Transverse colon (tissue), 4 donors: ENCODE measurements around the gene SUN1. TPM values are rescaled to one million over a fixed set of nuclear protein-coding genes. Genes with fewer than 3 reads are reported as not detected.
"Not testable (repeated sequence)": the region's sequence is repeated elsewhere in the genome, so short reads cannot be mapped to it uniquely, and the experiment has no call there.

Source experiments
- DNase-seq: peaks from one replicate; pipeline ENCODE4 v3.0.0-alpha.2; 2019
- H3K27ac ChIP-seq, 4 donors: fragments of 200-600 bp; sonication (generic); 2 replicates each; pipeline ENCODE4 v1.5.1; 2016 to 2018; ENCODE audit warnings: inconsistent platforms in 4 of 4
- H3K27me3 ChIP-seq: fragments of 200-600 bp; sonication (generic); 2 replicates; pipeline ENCODE4 v1.5.1; 2017; ENCODE audit warnings: inconsistent platforms
- H3K36me3 ChIP-seq, 4 donors: fragments of 200-600 bp; sonication (generic); 2 replicates each; pipeline ENCODE4 v1.5.1; 2017 to 2019; ENCODE audit warnings: inconsistent platforms in 4 of 4
- H3K4me1 ChIP-seq, 4 donors: fragments of 200-600 bp; sonication (generic); 2 replicates each; pipeline ENCODE4 v1.5.1; 2017 to 2020; ENCODE audit warnings: inconsistent platforms in 4 of 4
- H3K4me3 ChIP-seq, 4 donors: fragments of 200-600 bp; sonication (generic); 1 replicate in 1 of 4; 2 replicates in 3 of 4; pipeline versions ENCODE4 v1.5.1 to v1.6.1; 2017 to 2019; ENCODE audit warnings: inconsistent platforms in 4 of 4
- H3K9me3 ChIP-seq, 2 donors: fragments of 200-600 bp; sonication (generic); 2 replicates each; pipeline ENCODE4 v1.5.1; 2017 to 2019; ENCODE audit warnings: inconsistent platforms in 2 of 2
- EP300 ChIP-seq: sonication (generic); formaldehyde crosslinking; IDR thresholded peaks from one replicate; pipeline ENCODE4 v1.6.1; 2017; ENCODE audit warnings: antibody characterized with exemption, low read depth
- POLR2A ChIP-seq: fragments of 450-650 bp; IDR thresholded peaks from one replicate; pipeline ENCODE4 v1.6.1; 2016; ENCODE audit warnings: antibody characterized with exemption, mild to moderate bottlenecking, moderate library complexity
- POLR2AphosphoS5 ChIP-seq, 3 donors: sonication (generic); formaldehyde crosslinking; IDR thresholded peaks; one replicate each; pipeline ENCODE4 v1.6.1; 2016; ENCODE audit warnings: antibody characterized with exemption in 3 of 3
- WGBS, 2 donors: methylation state at CpG; one replicate each; pipeline ENCODE4 v1.1.5; 2018; ENCODE audit warnings: low coverage in 1 of 2; 5-methylcytosine and 5-hydroxymethylcytosine counted together
- in situ Hi-C, 4 donors: fragments of 200-750 bp; cut with MboI; loops; one replicate each; pipeline versions ENCODE4 v1.15.0 to v1.15.1; 2017; ENCODE audit warnings: low sequenced_read_pairs in 3 of 4, low pct_ligation_motif_present in 1 of 4, low pct_unique_long_range_greater_than_20kb in 1 of 4
- intact Hi-C: fragments of 100-400 bp; cut with DNase I; formaldehyde crosslinking; loops from one replicate; pipeline ENCODE4 v1.15.1; 2023; ENCODE audit warnings: low total_unique reads
- total RNA-seq, 4 donors: library from RNA; depleted of rRNA; stranded (reverse); fragments of >200 nt; gene quantifications; one replicate each; pipeline ENCODE4 v1.1.0, GENCODE V29; 2016
- TF ChIP-seq, protein P1 (sequence below), 5 experiments: fragments of 200-600 bp in 3 of 5; fragments of 450-650 bp in 2 of 5; sonication (generic) in 3 of 5; IDR thresholded peaks; 1 replicate in 2 of 5; 2 replicates in 3 of 5; pipeline ENCODE4 v1.5.1; 2016 to 2017; ENCODE audit warnings: antibody characterized with exemption in 5 of 5, inconsistent platforms in 3 of 5, mild to moderate bottlenecking in 2 of 5, moderate library complexity in 1 of 5

Gene SUN1
- total RNA-seq, 4 donors from 2014 or later = 92.7 to 569 (median 162) TPM

DNA sequence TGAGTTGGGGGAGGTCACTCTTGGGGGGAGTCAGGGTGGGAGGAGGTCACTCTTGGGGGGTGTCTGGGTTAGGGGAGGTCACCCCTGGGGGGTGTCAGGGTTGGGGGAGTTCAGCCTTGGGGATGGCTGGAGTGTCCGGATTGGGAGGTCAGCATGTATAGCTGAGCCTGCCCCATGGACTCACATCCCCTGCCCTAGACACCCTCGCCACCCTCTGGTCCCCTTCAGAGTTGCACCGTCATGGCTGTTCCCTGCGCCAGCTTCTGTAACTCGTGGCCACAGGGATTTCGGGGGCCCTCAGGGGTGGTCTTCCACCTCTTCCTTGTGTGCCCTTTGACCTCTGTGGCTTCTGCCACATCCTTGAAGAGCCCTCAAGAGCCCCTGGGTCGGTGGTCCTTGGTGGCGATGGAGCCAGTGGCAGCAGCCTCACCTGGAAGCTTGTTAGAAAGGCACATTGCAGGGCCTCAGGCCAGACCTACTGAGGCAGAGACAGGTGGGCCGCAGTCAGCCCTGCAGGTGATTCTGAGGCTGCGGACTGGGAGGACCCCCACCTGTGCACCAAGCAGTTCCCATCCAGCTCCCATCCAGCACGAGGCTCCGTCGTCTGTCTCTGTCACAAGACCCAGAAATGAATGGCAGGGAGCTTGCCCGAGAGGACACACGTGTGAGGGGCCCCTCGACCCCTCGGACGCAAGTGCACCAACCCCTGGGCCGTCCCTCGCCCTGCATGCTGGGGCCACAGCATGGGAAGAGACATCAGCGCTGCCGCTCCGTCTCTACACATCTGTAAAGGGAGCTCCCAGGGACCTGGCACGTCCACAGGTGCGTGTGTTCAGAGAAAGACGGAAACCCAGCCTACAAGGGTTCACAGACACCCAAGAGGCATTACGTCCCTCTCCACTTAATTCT, 44.7 kb upstream of the SUN1 start:
- Histone ChIP-seq H3K27me3 (no peaks in the 10 kb centered on the region), H3K36me3 (peaks cover 0 to 4% (median 0%) of the 10 kb centered on the region in 4 donors), H3K27ac (no peak overlapping the region), H3K4me1 (peaks cover 0 to 3% (median 0%) of the 10 kb centered on the region in 4 donors), H3K4me3 (no peak overlapping the region), H3K9me3 (no peaks in the 10 kb centered on the region)
- WGBS, 2 donors = 93 to 97% methylated on average over 5 to 25 of the region's 27 CpGs
- intact Hi-C loops = loop anchor here (5.0 kb wide), 1 partner anchor 85 kb away; no protein-coding TSS in a partner anchor
- in situ Hi-C loops = loop anchor here in 1 of 4 donors (10.0 kb wide), 1 partner anchor 87 kb away; the partner anchor contains the start of gene GET4
- DNase-seq = no peak
- TF ChIP-seq, protein P1, sequence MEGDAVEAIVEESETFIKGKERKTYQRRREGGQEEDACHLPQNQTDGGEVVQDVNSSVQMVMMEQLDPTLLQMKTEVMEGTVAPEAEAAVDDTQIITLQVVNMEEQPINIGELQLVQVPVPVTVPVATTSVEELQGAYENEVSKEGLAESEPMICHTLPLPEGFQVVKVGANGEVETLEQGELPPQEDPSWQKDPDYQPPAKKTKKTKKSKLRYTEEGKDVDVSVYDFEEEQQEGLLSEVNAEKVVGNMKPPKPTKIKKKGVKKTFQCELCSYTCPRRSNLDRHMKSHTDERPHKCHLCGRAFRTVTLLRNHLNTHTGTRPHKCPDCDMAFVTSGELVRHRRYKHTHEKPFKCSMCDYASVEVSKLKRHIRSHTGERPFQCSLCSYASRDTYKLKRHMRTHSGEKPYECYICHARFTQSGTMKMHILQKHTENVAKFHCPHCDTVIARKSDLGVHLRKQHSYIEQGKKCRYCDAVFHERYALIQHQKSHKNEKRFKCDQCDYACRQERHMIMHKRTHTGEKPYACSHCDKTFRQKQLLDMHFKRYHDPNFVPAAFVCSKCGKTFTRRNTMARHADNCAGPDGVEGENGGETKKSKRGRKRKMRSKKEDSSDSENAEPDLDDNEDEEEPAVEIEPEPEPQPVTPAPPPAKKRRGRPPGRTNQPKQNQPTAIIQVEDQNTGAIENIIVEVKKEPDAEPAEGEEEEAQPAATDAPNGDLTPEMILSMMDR (IDR thresholded peaks at IDR 0.05) = no peak
- TF ChIP-seq EP300 = no peak
- no peak for TF ChIP-seq POLR2AphosphoS5 (IDR thresholded peaks at IDR 0.05)
- no peak for TF ChIP-seq POLR2A

DNA sequence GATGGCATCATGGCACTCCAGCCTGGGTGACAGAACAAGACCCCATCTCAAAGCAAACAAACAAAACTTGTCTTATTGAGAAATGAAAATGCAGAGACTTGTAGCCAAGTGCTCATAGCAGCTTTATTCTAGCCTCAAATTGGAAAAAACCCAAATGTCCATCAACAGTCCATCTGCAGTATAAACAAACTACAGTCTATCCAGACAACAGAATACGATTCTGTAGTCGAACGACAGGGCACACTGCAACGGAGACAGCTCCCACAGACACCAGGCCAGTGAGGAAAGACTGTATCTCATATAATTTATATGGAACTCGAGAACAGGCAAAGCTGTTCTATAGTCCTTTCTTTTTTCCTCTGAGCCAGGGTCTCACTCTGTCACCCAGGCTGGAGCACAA, 40.8 kb upstream of the SUN1 start:
- H3K36me3 ChIP-seq = no peaks in the 10 kb centered on the region
- intact Hi-C loops = no loop called here
- H3K27ac ChIP-seq = no peak overlapping the region
- H3K4me1 ChIP-seq = peaks cover 0 to 2% (median 0%) of the 10 kb centered on the region in 4 donors
- in situ Hi-C loops = loop anchor here in 2 of 4 donors (5.0 to 10.0 kb wide), 2 partner anchors 71 to 73 kb away; no protein-coding TSS in a partner anchor
- H3K27me3 ChIP-seq = no peaks in the 10 kb centered on the region
- H3K4me3 ChIP-seq = no peak overlapping the region
- no peak for DNase-seq
- H3K9me3 ChIP-seq = no peaks in the 10 kb centered on the region
- TF ChIP-seq EP300 (no peak), POLR2AphosphoS5 (IDR thresholded peaks at IDR 0.05) (no peak), POLR2A (no peak)
- TF ChIP-seq, protein P1 (IDR thresholded peaks at IDR 0.05) = no peak
- 91 to 96% methylated on average over 5 of the region's 5 CpGs for WGBS, 2 donors

DNA sequence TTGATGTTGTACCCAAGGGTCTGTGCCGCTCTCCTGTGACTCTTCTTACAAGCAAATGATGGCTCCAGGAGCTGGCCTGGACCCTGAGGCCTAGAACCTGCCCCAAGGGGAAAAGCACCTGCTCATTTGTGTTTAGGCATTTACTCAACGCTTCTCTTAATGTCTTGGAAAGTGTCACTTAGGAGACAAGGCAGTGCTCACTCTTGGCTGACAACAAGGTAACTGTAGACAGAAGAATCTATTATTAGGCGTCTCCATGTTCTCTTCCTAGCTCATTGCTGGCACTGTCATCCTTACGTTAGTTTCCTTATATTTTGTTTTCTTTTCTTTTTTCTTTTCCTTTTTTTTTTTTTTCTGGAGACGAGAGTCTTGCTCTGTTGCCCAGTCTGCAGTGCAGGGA, 38.1 kb upstream of the SUN1 start:
- H3K9me3 ChIP-seq = no peaks in the 10 kb centered on the region
- no peaks in the 10 kb centered on the region for H3K27me3 ChIP-seq
- H3K27ac ChIP-seq = peak overlapping the region in 3 of 4 donors; percentile 34 to 41 (median 41)
- 69 to 79% methylated on average over 4 to 5 of the region's 5 CpGs for WGBS, 2 donors
- H3K4me1 ChIP-seq = no peaks in the 10 kb centered on the region
- in situ Hi-C loops = loop anchor here in 2 of 4 donors (5.0 to 10.0 kb wide), 2 partner anchors 68 to 71 kb away; no protein-coding TSS in a partner anchor
- no peaks in the 10 kb centered on the region for H3K36me3 ChIP-seq
- intact Hi-C loops = no loop called here
- no peak overlapping the region for H3K4me3 ChIP-seq
- TF ChIP-seq, protein P1 (IDR thresholded peaks at IDR 0.05) = no peak
- no peak for TF ChIP-seq POLR2AphosphoS5 (IDR thresholded peaks at IDR 0.05)
- no peak for TF ChIP-seq POLR2A
- no peak for TF ChIP-seq EP300
- DNase-seq = no peak

DNA sequence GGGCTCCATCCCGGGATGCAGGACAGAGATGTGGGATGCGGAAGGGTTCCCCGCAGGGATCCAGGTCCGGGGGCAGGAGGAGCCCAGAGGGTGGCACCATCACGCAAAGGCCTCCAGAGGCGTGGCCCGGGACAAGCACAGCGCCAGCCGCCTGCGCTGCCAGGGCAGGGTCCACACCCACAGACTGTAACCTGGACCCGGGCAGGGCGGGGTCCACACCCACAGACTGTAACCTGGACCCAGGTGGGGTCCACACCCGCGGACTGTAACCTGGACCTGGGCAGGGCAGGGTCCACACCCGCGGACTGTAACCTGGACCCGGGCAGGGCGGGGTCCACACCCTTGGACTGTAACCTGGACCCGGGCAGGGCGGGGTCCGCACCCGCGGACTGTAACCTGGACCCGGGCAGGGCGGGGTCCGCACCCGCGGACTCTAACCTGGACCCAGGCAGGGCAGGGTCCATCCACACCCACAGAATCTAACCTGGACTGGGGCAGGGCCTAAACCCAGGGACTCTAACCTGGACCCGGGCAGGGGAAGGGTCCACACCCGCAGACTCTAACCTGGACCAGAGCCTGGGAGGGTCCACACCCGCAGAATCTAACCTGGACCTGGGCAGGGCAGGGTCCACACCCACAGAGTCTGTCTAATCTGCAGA, 37.5 kb upstream of the SUN1 start:
- H3K4me1 ChIP-seq = no peaks in the 10 kb centered on the region
- H3K36me3 ChIP-seq = no peaks in the 10 kb centered on the region
- TF ChIP-seq EP300 (no peak), POLR2A (no peak), POLR2AphosphoS5 (IDR thresholded peaks at IDR 0.05) (peak in 2 of 3 donors; percentile 41 to 61)
- TF ChIP-seq, protein P1 (IDR thresholded peaks at IDR 0.05) = no peak
- intact Hi-C loops = no loop called here
- H3K27me3 ChIP-seq = no peaks in the 10 kb centered on the region
- in situ Hi-C loops = loop anchor here in 2 of 4 donors (5.0 to 10.0 kb wide), 2 partner anchors 68 to 70 kb away; no protein-coding TSS in a partner anchor
- 72% methylated on average over 24 of the region's 31 CpGs; no CpG with 5 or more reads in 1 of the 2 donors for WGBS, 2 donors
- peak overlapping the region; percentile 30 to 41 (median 38) for H3K27ac ChIP-seq
- no peaks in the 10 kb centered on the region for H3K9me3 ChIP-seq
- DNase-seq = peak; percentile 51
- no peak overlapping the region for H3K4me3 ChIP-seq

DNA sequence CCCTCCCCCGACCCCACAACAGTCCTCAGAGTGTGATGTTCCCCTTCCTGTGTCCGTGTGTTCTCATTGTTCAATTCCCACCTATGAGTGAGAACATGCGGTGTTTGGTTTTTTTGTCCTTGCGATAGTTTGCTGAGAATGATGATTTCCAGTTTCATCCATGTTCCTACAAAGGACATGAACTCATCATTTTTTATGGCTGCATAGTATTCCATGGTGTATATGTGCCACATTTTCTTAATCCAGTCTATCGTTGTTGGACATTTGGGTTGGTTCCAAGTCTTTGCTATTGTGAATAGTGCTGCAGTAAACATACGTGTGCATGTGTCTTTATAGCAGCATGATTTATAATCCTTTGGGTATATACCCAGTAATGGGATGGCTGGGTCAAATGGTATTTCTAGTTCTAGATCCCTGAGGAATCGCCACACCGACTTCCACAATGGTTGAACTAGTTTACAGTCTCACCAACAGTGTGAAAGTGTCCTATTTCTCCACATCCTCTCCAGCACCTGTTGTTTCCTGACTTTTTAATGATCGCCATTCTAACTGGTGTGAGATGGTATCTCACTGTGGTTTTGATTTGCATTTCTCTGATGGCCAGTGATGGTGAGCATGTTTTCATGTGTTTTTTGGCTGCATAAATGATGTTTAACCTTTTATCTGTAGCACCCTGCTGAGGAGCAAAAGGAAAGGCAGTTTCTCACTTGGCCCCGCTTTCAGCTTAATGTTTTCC, 35.7 kb upstream of the SUN1 start:
- H3K4me3 ChIP-seq, H3K4me1 ChIP-seq, H3K27me3 ChIP-seq, DNase-seq, intact Hi-C loops, H3K9me3 ChIP-seq, H3K36me3 ChIP-seq: not testable (repeated sequence)
- in situ Hi-C loops = loop anchor here in 1 of 4 donors (10.0 kb wide), 1 partner anchor 68 kb away; no protein-coding TSS in a partner anchor
- 90 to 100% methylated on average over 1 to 8 of the region's 10 CpGs for WGBS, 2 donors
- H3K27ac ChIP-seq = peak overlapping the region in 3 of 4 donors; percentile 8 to 70 (median 68)
